ENCODE measurements around the gene PTN. TPM values are rescaled to one million over a fixed set of nuclear protein-coding genes. Genes with fewer than 3 reads are reported as not detected.

Gene PTN
- total RNA-seq, 3 donors from 2014 or later, result 0.48 to 343 (median 51.1) TPM

GRCh38 chr7:137298464-137298794 is 45.1 kb downstream of the PTN start:
- Histone ChIP-seq H3K9me3 (no peaks in the 10 kb centered on the region), H3K4me3 (no peak overlapping the region), H3K27ac (peak overlapping the region; percentile 3 to 13), H3K27me3 (no peaks in the 10 kb centered on the region), H3K36me3 (no peaks in the 10 kb centered on the region), H3K4me1 (no peaks in the 10 kb centered on the region)
- DNase-seq (ENCODE audit: low spot score in 2 of 2), result no peak
- intact Hi-C loops (cut with DNase I; ENCODE audit: low total_unique reads), result no loop called here
- TF ChIP-seq POLR2AphosphoS5 (IDR thresholded peaks at IDR 0.05), result no peak

- Histone ChIP-seq H3K9me3 (no peaks in the 10 kb centered on the region), H3K4me3 (no peak overlapping the region), H3K27ac (no peak overlapping the region), H3K4me1 (no peaks in the 10 kb centered on the region), H3K36me3 (no peaks in the 10 kb centered on the region), H3K27me3 (no peaks in the 10 kb centered on the region)
- intact Hi-C loops (cut with DNase I; ENCODE audit: low total_unique reads), result no loop called here
- DNase-seq (ENCODE audit: low spot score in 2 of 2), result no peak
- TF ChIP-seq POLR2A (IDR thresholded peaks at IDR 0.05) (no peak), POLR2AphosphoS5 (IDR thresholded peaks at IDR 0.05) (no peak), CTCF (IDR thresholded peaks at IDR 0.05) (no peak)
These were observed 45.7 kb downstream of the PTN start for GRCh38 chr7:137297551-137298463.

- no peak overlapping the region for H3K4me3 ChIP-seq
- TF ChIP-seq POLR2A (IDR thresholded peaks at IDR 0.05) (no peak), POLR2AphosphoS5 (IDR thresholded peaks at IDR 0.05) (no peak), CTCF (IDR thresholded peaks at IDR 0.05) (no peak)
- H3K9me3 ChIP-seq, result no peaks in the 10 kb centered on the region
- DNase-seq (ENCODE audit: low spot score in 2 of 2), result no peak
- no peaks in the 10 kb centered on the region for H3K4me1 ChIP-seq
- H3K27ac ChIP-seq, result peak overlapping the region in 1 of 2 donors; percentile 3
- intact Hi-C loops (cut with DNase I; ENCODE audit: low total_unique reads), result no loop called here
- no peaks in the 10 kb centered on the region for H3K36me3 ChIP-seq
- no peaks in the 10 kb centered on the region for H3K27me3 ChIP-seq
These were observed 47.0 kb downstream of the PTN start for GRCh38 chr7:137296576-137296975.

GRCh38 chr7:137295739-137296324 is 47.7 kb downstream of the PTN start:
- intact Hi-C loops (cut with DNase I; ENCODE audit: low total_unique reads), result no loop called here
- H3K27me3 ChIP-seq, result no peaks in the 10 kb centered on the region
- H3K4me1 ChIP-seq, result no peaks in the 10 kb centered on the region
- H3K9me3 ChIP-seq, result no peaks in the 10 kb centered on the region
- peak overlapping the region in 1 of 2 donors; percentile 3 for H3K27ac ChIP-seq
- no peak for DNase-seq (ENCODE audit: low spot score in 2 of 2)
- no peak for TF ChIP-seq CTCF (IDR thresholded peaks at IDR 0.05)
- no peaks in the 10 kb centered on the region for H3K36me3 ChIP-seq
- H3K4me3 ChIP-seq, result no peak overlapping the region

GRCh38 chr7:137289101-137289500 is 54.4 kb downstream of the PTN start:
- TF ChIP-seq POLR2AphosphoS5 (IDR thresholded peaks at IDR 0.05), result no peak
- TF ChIP-seq POLR2A (IDR thresholded peaks at IDR 0.05), result no peak
- no peak for TF ChIP-seq CTCF (IDR thresholded peaks at IDR 0.05)
- Histone ChIP-seq H3K9me3 (no peaks in the 10 kb centered on the region), H3K27me3 (no peaks in the 10 kb centered on the region), H3K27ac (no peak overlapping the region), H3K4me1 (no peaks in the 10 kb centered on the region), H3K36me3 (no peaks in the 10 kb centered on the region), H3K4me3 (no peak overlapping the region)
- intact Hi-C loops (cut with DNase I; ENCODE audit: low total_unique reads), result no loop called here
- no peak for DNase-seq (ENCODE audit: low spot score in 2 of 2)

All from breast epithelium (tissue), 4 donors.